ENCODE measurements around the gene SPRN. TPM values are rescaled to one million over a fixed set of nuclear protein-coding genes. Genes with fewer than 3 reads are reported as not detected.
"Not testable (repeated sequence)": the region's sequence is repeated elsewhere in the genome, so short reads cannot be mapped to it uniquely, and the experiment has no call there.

The SPRN gene
- total RNA-seq, 2 donors from 2014 or later, result 0.14 to 0.19 TPM

DNA sequence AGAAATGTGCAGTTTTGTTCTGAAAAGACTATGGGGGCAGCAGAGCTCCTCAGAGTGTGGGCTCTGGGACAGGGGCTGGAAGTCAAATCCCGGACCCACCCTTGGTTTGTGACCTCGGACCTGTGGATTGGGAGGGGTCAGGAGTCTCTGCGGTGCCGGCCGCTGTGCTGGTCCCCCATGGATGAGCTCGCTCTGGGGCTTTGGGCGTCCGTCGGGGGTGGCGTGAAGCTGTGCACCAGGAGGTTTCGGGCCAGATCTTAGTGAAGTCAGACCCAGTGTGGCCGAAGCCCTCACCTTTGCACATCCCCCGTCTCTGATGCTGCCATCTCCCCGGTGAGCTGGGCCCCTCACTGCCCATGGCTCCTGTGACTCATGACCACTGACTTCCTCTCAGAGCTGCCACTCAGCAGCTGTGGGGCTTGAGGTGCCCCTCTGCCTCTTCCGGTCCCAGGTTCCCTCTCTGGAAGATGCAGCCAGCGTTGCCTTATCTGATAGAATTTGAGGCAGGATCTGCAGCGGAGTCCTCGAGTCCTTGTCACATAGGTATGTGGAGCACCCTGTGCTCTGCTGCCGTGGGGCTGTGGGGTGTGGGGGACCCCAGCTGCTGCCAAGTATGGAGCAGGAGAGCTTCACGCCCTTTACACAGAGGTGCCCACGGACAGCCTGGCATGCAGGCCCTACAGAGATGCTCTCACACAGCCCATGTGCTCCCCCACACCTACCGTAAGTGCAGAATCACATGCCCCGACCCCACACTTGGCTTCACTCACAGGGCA lies 18.0 kb upstream of the SPRN start:
- intact Hi-C loops (cut with DNase I), result no loop called here
- DNase-seq (ENCODE audit: low spot score), result peak; percentile 78

- intact Hi-C loops (cut with DNase I), result no loop called here
- DNase-seq (ENCODE audit: low spot score), result no peak
Measured at GRCh38 chr10:133441780-133442179, 17.4 kb upstream of the SPRN start.

GRCh38 chr10:133441356-133441755 lies 16.9 kb upstream of the SPRN start:
- DNase-seq (ENCODE audit: low spot score); intact Hi-C loops (cut with DNase I): not testable (repeated sequence)

- DNase-seq (ENCODE audit: low spot score), result peak; percentile 68
Measured at GRCh38 chr10:133440633-133441285, 16.3 kb upstream of the SPRN start.

GRCh38 chr10:133439517-133440461 lies 15.4 kb upstream of the SPRN start:
- intact Hi-C loops (cut with DNase I), result no loop called here
- DNase-seq (ENCODE audit: low spot score), result peak; percentile 78

More at GRCh38 chr10:133440633-133441285, 16.3 kb upstream of the SPRN start:
- intact Hi-C loops (cut with DNase I), result no loop called here

- intact Hi-C loops (cut with DNase I), result no loop called here
- peak; percentile 7 for DNase-seq (ENCODE audit: low spot score)
Measured at GRCh38 chr10:133438711-133439273, 14.4 kb upstream of the SPRN start.

GRCh38 chr10:133432789-133433188 lies 8.4 kb upstream of the SPRN start:
- DNase-seq (ENCODE audit: low spot score); intact Hi-C loops (cut with DNase I): not testable (repeated sequence)

DNA sequence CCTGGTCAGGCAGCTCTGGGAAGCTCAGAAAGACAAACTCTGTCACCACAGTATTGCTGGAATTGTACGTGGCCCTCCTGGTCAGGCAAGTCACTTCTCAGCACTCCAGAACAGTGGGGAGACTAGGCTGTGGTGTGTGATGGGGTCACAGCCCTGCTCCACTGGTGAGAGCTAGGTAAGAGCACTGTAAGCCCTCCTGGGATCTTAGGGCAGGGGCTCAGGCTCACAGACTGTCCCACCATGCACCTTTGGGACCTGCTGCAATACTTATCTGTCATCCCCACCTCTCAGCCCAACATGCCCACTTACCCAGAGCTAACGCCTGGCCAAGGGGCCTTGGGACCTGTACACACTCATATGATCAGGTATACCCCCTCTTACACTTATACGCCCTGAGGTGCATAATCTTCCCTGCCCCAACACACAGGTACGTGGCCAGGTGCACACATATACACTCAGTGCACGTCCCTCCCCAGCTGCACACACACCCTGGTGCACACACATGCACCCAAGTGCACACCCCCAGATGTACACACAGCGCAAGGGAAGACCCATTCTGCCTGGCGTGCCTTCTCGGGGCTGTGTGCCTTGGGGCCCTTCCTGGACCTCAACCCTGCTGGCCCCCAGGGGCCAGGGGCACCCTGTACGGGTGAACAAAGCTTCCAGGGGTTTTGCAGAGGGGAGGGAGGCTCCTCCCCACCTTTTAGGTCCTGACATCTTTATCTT lies 7.6 kb upstream of the SPRN start:
- DNase-seq (ENCODE audit: low spot score); intact Hi-C loops (cut with DNase I): not testable (repeated sequence)

DNA sequence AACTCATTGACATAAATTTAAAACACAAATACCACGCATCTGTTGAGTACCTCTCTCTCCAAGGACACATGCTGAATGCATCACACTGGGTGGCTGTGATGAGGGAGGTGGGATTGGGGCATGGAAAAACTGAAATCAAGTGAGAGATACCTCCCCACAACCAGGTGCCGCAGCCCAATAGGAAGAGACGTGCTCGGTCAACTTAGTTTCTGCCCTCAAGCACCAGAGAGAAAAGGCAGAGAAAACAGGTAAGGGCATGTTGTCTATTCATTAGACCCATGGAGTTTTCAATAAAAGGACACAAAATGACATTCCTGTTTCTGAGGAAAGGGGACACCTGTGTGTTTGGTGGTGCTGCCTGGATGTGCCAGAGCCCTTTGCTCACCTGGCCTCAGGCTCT lies 5.1 kb upstream of the SPRN start:
- DNase-seq (ENCODE audit: low spot score); intact Hi-C loops (cut with DNase I): not testable (repeated sequence)

GRCh38 chr10:133424102-133424501 lies 323 bp downstream of the SPRN start:
- DNase-seq (ENCODE audit: low spot score); intact Hi-C loops (cut with DNase I): not testable (repeated sequence)

GRCh38 chr10:133422807-133423771 lies 1.3 kb downstream of the SPRN start:
- intact Hi-C loops (cut with DNase I), result no loop called here
- peak; percentile 67 for DNase-seq (ENCODE audit: low spot score)

- intact Hi-C loops (cut with DNase I), result no loop called here
Measured at GRCh38 chr10:133422223-133422806, 2.1 kb downstream of the SPRN start.

DNA sequence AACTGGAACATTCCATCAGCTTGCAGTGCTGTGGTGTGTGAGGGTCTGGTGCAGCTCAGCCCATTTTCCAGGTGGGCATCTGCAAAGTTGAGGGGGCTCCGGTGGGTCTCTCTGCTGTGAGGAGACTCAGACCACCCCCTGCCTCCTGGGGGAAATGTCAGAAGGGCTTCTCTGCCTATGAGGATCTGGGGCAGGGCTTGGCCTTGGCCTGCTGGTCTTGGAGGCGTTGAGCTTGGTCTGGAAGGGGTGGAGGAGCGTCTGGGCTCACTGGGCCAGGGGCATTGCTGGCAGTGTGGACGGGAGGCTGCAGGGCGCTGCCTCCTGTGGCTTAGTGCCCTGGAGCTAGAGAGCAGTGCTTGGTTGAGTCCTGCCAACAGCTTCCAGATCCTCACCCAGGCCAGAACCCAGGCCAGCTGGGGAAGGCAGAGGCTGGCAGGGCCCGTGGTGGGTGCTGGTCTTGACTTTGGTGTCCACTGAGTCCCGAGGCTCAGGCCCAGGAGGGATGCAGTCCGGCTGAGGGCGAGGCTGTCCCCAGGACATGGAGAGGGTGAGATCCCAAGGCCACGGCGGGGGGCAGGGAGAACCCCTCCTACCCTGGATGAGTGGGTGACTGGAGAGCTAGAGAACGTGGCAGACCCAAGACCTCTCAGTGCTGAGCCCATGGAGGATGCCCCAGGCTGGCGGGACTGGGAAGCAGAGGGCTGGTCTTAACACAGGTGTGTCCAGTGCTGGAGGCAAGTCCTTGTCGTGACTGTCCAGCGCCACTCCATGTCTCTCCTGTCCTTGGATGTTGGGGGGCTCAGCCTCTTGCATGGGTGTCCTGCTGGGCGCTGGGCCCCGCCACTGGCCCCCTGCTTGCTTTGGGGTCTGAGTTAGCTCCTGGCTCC lies 2.8 kb downstream of the SPRN start:
- peak; percentile 64 for DNase-seq (ENCODE audit: low spot score)
- intact Hi-C loops (cut with DNase I), result no loop called here

More at GRCh38 chr10:133422223-133422806, 2.1 kb downstream of the SPRN start:
- DNase-seq (ENCODE audit: low spot score), result no peak

DNA sequence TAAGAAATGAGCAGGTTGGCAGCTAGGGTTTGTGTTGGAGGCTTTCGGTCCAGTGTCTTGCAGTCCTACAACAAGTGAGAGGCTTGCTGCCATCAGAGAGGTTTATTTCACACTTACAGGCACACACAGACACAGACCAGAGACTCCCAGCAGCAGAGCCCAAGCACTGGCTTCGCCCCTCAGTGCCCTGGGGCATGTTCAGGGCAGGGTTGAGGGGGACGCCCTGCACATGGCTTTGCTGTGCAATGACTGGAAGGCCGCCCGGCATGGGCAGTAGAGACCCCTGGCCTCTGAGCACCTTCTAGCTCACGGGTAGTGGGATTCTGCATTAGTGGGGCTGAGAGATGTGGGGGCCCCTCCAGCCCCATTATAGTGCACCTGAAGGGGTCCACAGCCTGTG lies 3.8 kb downstream of the SPRN start:
- peak; percentile 68 for DNase-seq (ENCODE audit: low spot score)
- intact Hi-C loops (cut with DNase I), result no loop called here

DNA sequence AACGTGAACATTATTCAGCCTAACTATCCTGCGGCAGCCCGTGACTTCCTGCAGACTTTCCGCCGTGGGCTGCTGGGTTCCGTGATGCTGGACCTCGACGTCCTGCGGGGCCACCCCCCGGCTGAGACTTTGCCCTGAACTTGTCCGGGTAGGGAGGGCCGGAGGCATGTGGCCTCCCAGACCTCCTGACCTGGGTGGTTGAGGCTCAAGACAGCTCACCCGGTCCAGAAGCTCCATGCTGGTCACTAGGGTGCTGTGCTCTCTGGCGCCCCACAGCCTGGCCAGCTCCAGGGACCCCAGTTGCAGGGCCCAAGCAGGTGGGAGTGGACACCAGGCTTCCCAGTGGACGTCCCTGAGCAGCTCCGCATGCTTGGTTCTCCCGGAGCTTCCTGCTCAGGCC lies 4.4 kb downstream of the SPRN start:
- peak; percentile 69 for DNase-seq (ENCODE audit: low spot score)

More for the DNA sequence above, 4.4 kb downstream of the SPRN start:
- intact Hi-C loops (cut with DNase I), result no loop called here
